AG10803 (cell line): ENCODE results near the gene GRB10.
"Not testable (repeated sequence)": the region's sequence is repeated elsewhere in the genome, so short reads cannot be mapped to it uniquely, and the experiment has no call there.

Experiments used
- DNase-seq: peaks from one replicate; pipeline ENCODE4 v3.0.0; 2010; ENCODE audit warnings: low read depth
- H3K4me3 ChIP-seq: 2 replicates; pipeline ENCODE4 v1.5.1; 2011; ENCODE audit warnings: mild to moderate bottlenecking, low read length, control low read depth
- TF ChIP-seq, protein P1 (sequence below): conservative IDR thresholded peaks from 2 replicates; pipeline ENCODE4 v1.5.1; 2011; ENCODE audit warnings: mild to moderate bottlenecking, low read length, control low read depth, inconsistent platforms

GRB10 gene

DNA sequence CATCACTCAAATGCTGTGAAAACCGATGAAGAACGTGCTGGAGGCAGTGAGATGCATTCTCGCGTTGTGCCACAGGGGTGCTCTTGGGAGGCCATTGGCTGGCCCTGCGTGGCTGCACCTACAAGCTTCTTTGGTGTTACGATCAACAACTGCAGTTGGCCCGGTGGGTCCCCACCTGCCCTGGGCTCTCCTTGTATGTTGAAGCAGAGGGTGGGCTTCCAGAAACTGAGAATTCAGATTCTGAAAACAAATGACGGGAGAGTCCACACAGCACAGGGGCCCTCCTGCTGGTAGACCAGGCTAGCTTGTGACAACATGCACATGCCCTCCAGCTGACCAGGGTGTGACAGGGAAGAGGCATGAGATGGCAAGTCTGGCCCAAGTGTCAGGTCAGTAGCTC is 193.8 kb downstream of the GRB10 start:
- TF ChIP-seq, protein P1, sequence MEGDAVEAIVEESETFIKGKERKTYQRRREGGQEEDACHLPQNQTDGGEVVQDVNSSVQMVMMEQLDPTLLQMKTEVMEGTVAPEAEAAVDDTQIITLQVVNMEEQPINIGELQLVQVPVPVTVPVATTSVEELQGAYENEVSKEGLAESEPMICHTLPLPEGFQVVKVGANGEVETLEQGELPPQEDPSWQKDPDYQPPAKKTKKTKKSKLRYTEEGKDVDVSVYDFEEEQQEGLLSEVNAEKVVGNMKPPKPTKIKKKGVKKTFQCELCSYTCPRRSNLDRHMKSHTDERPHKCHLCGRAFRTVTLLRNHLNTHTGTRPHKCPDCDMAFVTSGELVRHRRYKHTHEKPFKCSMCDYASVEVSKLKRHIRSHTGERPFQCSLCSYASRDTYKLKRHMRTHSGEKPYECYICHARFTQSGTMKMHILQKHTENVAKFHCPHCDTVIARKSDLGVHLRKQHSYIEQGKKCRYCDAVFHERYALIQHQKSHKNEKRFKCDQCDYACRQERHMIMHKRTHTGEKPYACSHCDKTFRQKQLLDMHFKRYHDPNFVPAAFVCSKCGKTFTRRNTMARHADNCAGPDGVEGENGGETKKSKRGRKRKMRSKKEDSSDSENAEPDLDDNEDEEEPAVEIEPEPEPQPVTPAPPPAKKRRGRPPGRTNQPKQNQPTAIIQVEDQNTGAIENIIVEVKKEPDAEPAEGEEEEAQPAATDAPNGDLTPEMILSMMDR, result 0 out of 2 replicates have a peak, but pooled peaks have one; percentile 17
- no peak overlapping the region for H3K4me3 ChIP-seq
- DNase-seq, result no peak

DNA sequence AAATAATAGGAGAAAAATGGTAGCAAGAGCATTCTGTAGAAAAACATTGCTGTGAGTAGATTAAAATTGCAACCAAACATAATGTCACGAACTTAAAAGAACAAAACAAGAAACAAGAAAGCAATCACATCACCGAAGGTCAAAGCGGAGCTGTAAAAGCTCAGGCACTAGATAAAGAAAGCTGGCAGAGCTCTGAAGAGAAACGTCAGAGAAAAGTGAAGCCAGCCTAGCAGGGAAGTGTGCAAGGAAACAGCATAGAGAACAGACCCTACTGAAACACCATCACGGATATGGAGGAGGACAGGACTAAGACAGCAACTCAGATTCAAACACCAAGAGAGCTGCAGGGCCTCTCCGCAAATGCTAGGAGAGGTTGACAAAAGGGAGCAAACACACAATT is 195.0 kb downstream of the GRB10 start:
- H3K4me3 ChIP-seq, result no peak overlapping the region
- no peak for DNase-seq
- TF ChIP-seq, protein P1, result no peak

DNA sequence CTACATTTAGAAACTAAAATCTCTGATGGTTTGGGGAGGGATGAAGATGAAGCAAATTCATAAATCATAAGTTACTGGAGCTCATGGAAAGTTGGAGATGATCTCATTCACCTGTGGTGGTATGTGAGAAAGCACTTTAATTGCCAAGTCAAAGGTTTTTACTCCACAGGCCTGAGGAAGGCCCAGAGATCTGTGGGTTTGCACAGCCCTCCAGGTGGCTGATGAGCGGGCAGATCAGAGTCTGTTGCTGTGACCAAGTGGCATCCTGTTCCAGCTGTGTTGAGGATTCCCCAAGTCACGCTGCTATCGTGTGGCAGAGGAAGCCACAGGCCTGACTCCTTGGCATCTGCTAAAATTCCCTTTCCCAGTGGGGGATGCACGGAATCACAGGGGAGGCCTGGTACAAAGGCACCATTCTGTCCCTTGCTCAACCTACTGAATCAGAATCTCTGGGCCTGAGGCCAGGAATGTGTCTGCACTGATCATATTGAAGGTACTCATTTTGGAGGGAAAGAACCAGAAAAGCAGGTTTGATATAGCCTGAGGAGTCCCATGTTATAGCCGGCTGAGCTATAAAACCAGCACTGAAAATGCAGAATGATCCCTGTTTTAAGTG is 197.8 kb downstream of the GRB10 start:
- no peak overlapping the region for H3K4me3 ChIP-seq
- TF ChIP-seq, protein P1, result no peak
- DNase-seq, result no peak

GRCh38 chr7:50584386-50584785 is 198.3 kb downstream of the GRB10 start:
- TF ChIP-seq, protein P1, result no peak
- no peak for DNase-seq
- H3K4me3 ChIP-seq, result no peak overlapping the region

GRCh38 chr7:50583295-50583694 is 199.4 kb downstream of the GRB10 start:
- not testable (repeated sequence) for H3K4me3 ChIP-seq, DNase-seq

GRCh38 chr7:50582271-50582670 is 200.4 kb downstream of the GRB10 start:
- DNase-seq, H3K4me3 ChIP-seq: not testable (repeated sequence)

DNA sequence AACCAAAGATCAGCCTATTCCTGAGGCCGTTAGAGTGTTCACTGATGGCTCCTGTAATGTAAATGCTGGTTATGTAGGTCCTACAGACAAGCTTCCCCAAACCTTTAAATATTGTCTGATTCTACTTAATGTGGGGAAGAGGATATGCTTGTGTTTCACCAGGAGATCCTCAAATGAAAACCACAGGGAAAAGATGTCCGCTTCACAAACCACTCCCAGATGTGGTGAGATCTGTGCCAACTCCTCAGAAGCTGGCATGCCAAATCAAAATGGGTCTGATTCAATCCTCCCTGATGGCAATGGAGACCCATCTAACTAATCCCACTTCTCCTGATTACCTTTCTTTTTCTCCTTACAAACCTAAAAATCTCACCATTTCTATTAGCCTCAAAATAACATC is 202.0 kb downstream of the GRB10 start:
- H3K4me3 ChIP-seq, result not testable (repeated sequence)
- peak; percentile 20 for DNase-seq

DNA sequence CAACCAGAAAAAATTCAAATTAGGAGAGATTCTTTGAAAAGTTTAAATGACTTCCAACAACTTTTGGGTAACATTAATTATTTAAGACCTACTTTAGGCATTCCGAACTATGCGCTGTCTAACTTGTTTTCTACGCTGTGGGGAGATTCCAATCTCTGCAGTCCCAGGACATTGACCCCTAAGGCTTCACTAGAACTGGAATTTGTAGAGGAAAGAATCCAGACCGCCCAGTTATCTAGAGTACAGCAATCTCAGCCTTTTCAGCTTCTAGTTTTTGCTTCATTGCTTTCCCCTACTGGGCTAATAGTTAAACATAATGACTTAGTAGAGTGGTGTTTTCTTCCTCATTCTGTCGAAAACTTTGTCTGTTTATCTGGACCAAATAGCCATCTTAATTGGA is 202.6 kb downstream of the GRB10 start:
- DNase-seq, result no peak
- TF ChIP-seq, protein P1, result no peak
- H3K4me3 ChIP-seq, result no peak overlapping the region

DNA sequence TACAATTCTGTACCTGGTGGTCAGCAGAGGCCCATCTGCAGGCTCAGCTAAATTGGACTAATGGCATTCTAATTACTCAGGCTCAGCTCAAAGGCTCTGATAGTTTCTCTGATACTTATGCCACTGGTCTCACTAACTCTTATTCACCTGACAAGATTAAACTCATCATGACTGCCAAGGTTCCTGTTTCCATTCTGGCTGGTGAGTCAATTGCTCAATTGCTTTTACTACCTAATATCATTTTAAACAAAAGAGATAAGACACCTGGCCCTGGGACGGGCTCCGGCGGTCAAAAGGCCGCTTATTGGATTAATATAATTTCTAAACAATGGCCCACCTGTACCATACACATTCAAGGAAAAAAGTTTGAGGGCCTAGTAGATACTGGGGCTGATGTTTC is 204.6 kb downstream of the GRB10 start:
- H3K4me3 ChIP-seq, DNase-seq: not testable (repeated sequence)
